CD4-positive, alpha-beta T cell (primary cell): ENCODE measurements around the gene PLEKHH2. TPM values are rescaled to one million over a fixed set of nuclear protein-coding genes. Genes with fewer than 3 reads are reported as not detected.

Experiments used
- ATAC-seq: fragments of 200-7000 bp; cut with Tn5 transposase; one replicate; pipeline ENCODE4 v1.10.0; 2022; ENCODE audit warnings: mild to moderate bottlenecking; ENCODE audit not compliant: poor library complexity
- CTCF ChIA-PET: fragments of 350-600 bp; sonication (Branson Sonifier 250); formaldehyde crosslinking; loops from one replicate; lab custom pipeline; 2021; ENCODE audit warnings: antibody characterized with exemption, inconsistent platforms; lab: Charles Lee
- POLR2A ChIA-PET: fragments of 350-600 bp; sonication (Branson Sonifier 250); formaldehyde crosslinking; loops from one replicate; lab custom pipeline; 2021; ENCODE audit warnings: antibody characterized with exemption, inconsistent platforms; lab: Charles Lee
- DNase-seq, 14 experiments: peaks; one replicate each; pipeline ENCODE4 v3.0.0-alpha.2; 2013 to 2020; ENCODE audit warnings: mixed read lengths in 2 of 14
- H3K27ac ChIP-seq, 2 donors: one replicate each; pipeline versions ENCODE4 v1.5.1 to v1.7.0; 2013; ENCODE audit warnings: low read length in 2 of 2, low read depth in 1 of 2, mild to moderate bottlenecking in 1 of 2
- H3K27me3 ChIP-seq, 2 experiments: 1 replicate in 1 of 2; 2 replicates in 1 of 2; pipeline versions ENCODE4 v1.6.1 to v1.7.0; 2013; ENCODE audit warnings: low read length in 2 of 2, control low read depth in 1 of 2, mild to moderate bottlenecking in 1 of 2, moderate library complexity in 1 of 2; ENCODE audit not compliant: insufficient read depth in 2 of 2, control insufficient read depth in 1 of 2
- H3K36me3 ChIP-seq: one replicate; pipeline ENCODE4 v1.6.1; 2013; ENCODE audit warnings: low read length, control low read depth; ENCODE audit not compliant: insufficient read depth
- H3K4me1 ChIP-seq: one replicate; pipeline ENCODE4 v1.6.1; 2013; ENCODE audit warnings: low read length, control low read depth; ENCODE audit not compliant: insufficient read depth
- H3K4me3 ChIP-seq: one replicate; pipeline ENCODE4 v1.5.1; 2013; ENCODE audit warnings: mild to moderate bottlenecking, low read length, moderate library complexity
- H3K9me3 ChIP-seq, 2 experiments: 1 replicate in 1 of 2; 2 replicates in 1 of 2; pipeline versions ENCODE4 v1.6.1 to v1.7.0; 2013; ENCODE audit warnings: low read length in 2 of 2, mild to moderate bottlenecking in 2 of 2, control low read depth in 1 of 2, moderate library complexity in 1 of 2; ENCODE audit not compliant: control insufficient read depth in 1 of 2, insufficient read depth in 1 of 2
- H3K27ac Mint-ChIP-seq: one replicate; pipeline ENCODE4 v1.8.0; 2020; ENCODE audit warnings: mixed read lengths
- H3K27me3 Mint-ChIP-seq: one replicate; pipeline ENCODE4 v1.8.0; 2021; ENCODE audit warnings: mixed read lengths
- H3K36me3 Mint-ChIP-seq: one replicate; pipeline ENCODE4 v1.8.0; 2021; ENCODE audit warnings: low read depth, mixed read lengths
- H3K4me1 Mint-ChIP-seq: one replicate; pipeline ENCODE4 v1.8.0; 2021; ENCODE audit warnings: low read depth, mixed read lengths
- H3K4me3 Mint-ChIP-seq: one replicate; pipeline ENCODE4 v1.8.0; 2020; ENCODE audit warnings: mild to moderate bottlenecking, mixed read lengths
- H3K9me3 Mint-ChIP-seq: one replicate; pipeline ENCODE4 v1.8.0; 2020; ENCODE audit warnings: mixed read lengths
- CTCF ChIP-seq: fragments of 200-600 bp; IDR thresholded peaks from one replicate; pipeline ENCODE4 v1.8.0; 2022; ENCODE audit warnings: antibody characterized with exemption, mild to moderate bottlenecking
- intact Hi-C, 2 experiments: fragments of 100-400 bp; cut with DNase I in 1 of 2; cut with micrococcal nuclease in 1 of 2; formaldehyde crosslinking; loops; one replicate each; pipeline versions ENCODE4 v1.15.1 to v1.9.0; 2023 to 2025; cut with DNase I, micrococcal nuclease
- total RNA-seq, 174 experiments: library from RNA in 2 of 174; stranded (reverse) in 2 of 174; gene quantifications; one replicate each; pipeline ENCODE4 v1.2.3 and lab custom pipeline; 2021 to 2026

PLEKHH2 gene
- total RNA-seq, 2 experiments from 2014 or later = 1.6 to 2.7 TPM

GRCh38 chr2:43759195-43759594 is 122.1 kb downstream of the PLEKHH2 start:
- H3K36me3 Mint-ChIP-seq = no peaks in the 10 kb centered on the region
- H3K9me3 ChIP-seq = no peaks in the 10 kb centered on the region
- H3K27me3 Mint-ChIP-seq = peaks cover 5% of the 10 kb centered on the region
- CTCF ChIA-PET = no interaction called here
- intact Hi-C loops = no loop called here
- TF ChIP-seq CTCF = no peak
- no peaks in the 10 kb centered on the region for H3K4me1 ChIP-seq
- no peak overlapping the region for H3K27ac Mint-ChIP-seq
- no peaks in the 10 kb centered on the region for H3K4me1 Mint-ChIP-seq
- DNase-seq = no peak
- no peak overlapping the region for H3K4me3 ChIP-seq
- H3K27me3 ChIP-seq = no peaks in the 10 kb centered on the region
- no peak overlapping the region for H3K4me3 Mint-ChIP-seq
- POLR2A ChIA-PET = no interaction called here
- no peaks in the 10 kb centered on the region for H3K36me3 ChIP-seq
- no peaks in the 10 kb centered on the region for H3K9me3 Mint-ChIP-seq
- no peak overlapping the region for H3K27ac ChIP-seq
- ATAC-seq = no peak

GRCh38 chr2:43762286-43762685 is 125.2 kb downstream of the PLEKHH2 start:
- Mint-ChIP-seq H3K27ac (no peak overlapping the region), H3K9me3 (no peaks in the 10 kb centered on the region), H3K4me1 (no peaks in the 10 kb centered on the region), H3K4me3 (no peak overlapping the region), H3K36me3 (no peaks in the 10 kb centered on the region), H3K27me3 (no peaks in the 10 kb centered on the region)
- Histone ChIP-seq H3K4me1 (no peaks in the 10 kb centered on the region), H3K27ac (no peak overlapping the region), H3K36me3 (no peaks in the 10 kb centered on the region), H3K27me3 (no peaks in the 10 kb centered on the region), H3K4me3 (no peak overlapping the region), H3K9me3 (peaks cover 0 to 2% of the 10 kb centered on the region in 2 experiments)
- DNase-seq (no peak), ATAC-seq (no peak)
- POLR2A ChIA-PET = no interaction called here
- intact Hi-C loops = no loop called here
- TF ChIP-seq CTCF = no peak
- CTCF ChIA-PET = no interaction called here

DNA sequence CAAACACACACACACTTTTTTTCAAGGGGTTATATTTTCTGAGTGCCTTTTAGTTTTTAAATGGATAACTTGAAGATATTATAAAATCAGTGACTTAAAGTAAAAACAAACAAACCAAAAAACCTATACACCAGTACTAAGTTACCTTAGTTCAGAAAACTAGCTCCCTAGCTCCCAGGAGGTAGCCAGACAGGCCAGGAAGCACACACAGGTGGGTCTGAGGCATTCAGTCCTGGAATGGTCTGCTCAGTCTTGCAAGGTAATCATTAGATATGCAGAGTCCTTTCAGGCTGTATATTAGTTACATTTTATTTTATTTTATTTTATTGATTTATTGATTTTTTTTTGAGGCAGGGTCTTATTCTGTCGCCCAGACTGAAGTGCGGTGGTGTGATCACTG is 126.0 kb downstream of the PLEKHH2 start:
- H3K27ac ChIP-seq = no peak overlapping the region
- H3K9me3 ChIP-seq = peaks cover 0 to 2% of the 10 kb centered on the region in 2 experiments
- Mint-ChIP-seq H3K9me3 (no peaks in the 10 kb centered on the region), H3K36me3 (no peaks in the 10 kb centered on the region), H3K4me1 (no peaks in the 10 kb centered on the region), H3K4me3 (no peak overlapping the region), H3K27me3 (no peaks in the 10 kb centered on the region), H3K27ac (no peak overlapping the region)
- no peak overlapping the region for H3K4me3 ChIP-seq
- H3K36me3 ChIP-seq = no peaks in the 10 kb centered on the region
- ATAC-seq = no peak
- ChIA-PET CTCF (no interaction called here), POLR2A (no interaction called here)
- H3K27me3 ChIP-seq = no peaks in the 10 kb centered on the region
- no peaks in the 10 kb centered on the region for H3K4me1 ChIP-seq
- intact Hi-C loops = no loop called here
- TF ChIP-seq CTCF = no peak
- DNase-seq = no peak
